Left hindlimb (tissue), 1 donor: ENCODE measurements around the gene EWSR1.
"Not testable (repeated sequence)": the region's sequence is repeated elsewhere in the genome, so short reads cannot be mapped to it uniquely, and the experiment has no call there.

Experiments
- DNase-seq: peaks from one replicate; pipeline ENCODE4 v3.0.0-alpha.2; 2018

EWSR1 gene, protein sequence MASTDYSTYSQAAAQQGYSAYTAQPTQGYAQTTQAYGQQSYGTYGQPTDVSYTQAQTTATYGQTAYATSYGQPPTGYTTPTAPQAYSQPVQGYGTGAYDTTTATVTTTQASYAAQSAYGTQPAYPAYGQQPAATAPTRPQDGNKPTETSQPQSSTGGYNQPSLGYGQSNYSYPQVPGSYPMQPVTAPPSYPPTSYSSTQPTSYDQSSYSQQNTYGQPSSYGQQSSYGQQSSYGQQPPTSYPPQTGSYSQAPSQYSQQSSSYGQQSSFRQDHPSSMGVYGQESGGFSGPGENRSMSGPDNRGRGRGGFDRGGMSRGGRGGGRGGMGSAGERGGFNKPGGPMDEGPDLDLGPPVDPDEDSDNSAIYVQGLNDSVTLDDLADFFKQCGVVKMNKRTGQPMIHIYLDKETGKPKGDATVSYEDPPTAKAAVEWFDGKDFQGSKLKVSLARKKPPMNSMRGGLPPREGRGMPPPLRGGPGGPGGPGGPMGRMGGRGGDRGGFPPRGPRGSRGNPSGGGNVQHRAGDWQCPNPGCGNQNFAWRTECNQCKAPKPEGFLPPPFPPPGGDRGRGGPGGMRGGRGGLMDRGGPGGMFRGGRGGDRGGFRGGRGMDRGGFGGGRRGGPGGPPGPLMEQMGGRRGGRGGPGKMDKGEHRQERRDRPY

DNA sequence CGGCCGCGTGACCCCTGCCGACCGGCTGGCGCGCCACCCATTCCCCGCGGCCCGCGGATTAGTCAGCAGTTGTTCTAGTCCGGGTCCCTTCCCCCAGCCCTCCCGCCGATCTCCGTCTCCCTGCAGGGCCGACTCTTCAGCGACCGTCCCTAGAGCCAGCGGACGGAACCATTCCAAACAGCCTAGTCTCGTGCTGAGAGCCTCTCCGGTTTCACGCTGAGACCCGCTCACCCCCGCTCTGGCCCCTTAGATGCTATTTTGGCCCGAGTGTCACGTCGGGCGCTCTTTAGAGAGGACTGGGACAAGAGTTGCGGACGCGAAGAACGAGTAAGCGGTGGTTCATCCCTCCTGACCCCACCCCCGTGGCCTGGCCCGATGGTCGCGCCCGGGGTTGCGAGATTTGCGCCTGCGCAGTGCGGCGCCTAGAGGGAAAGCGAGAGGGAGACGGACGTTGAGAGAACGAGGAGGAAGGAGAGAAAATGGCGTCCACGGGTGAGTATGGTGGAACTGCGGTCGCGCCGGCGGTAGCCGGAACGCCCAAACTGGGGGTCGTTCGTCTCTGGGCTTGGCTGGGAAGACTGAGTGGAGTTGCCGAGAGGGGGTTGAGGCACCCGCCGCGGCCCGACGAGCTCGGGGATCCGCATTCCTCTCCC lies at the start of gene EWSR1, which contains the start of gene RHBDD3:
Gene EWSR1, plus strand, starts transcription at position 411 of the 653 bp plus-strand sequence. Its CDS starts 69 bp downstream, at position 480.
Gene RHBDD3, minus strand, starts transcription at position 124 of the 653 bp plus-strand sequence. CDS start 2,355 bp downstream, outside the sequence.
- peak; percentile 96 for DNase-seq

DNA sequence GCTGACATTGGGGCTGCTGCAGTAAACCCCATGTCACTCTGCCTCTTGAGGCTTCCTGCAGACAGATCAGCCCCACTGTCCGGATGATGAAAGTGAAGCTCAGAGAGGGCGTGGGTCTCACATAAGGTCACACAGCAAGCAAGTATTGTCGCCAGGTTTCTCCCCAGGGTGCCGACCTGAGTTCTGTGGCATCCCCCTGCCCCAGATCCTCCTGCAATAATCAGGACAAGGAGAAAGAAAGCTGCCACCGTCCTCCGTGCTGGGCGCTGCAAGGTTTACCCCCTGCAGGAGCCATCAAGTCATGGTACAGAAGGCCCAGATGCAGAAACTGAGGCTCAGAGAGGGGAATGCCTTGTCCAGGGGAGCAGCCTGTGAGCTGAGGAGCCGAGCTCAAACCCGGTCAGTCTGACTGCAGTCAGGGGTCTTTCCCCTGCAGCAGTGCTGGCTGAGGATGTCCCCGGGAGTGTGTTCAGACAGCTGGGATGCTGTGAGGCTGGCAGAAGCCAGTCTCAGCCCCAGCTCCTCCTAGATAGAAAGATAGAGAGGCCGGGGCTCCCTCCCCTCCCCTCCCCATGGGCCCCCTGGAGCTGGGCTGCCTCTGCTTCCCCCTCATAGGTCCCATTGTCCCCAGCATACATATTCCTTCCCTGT lies 49.2 kb upstream of the EWSR1 start:
- no peak for DNase-seq

DNA sequence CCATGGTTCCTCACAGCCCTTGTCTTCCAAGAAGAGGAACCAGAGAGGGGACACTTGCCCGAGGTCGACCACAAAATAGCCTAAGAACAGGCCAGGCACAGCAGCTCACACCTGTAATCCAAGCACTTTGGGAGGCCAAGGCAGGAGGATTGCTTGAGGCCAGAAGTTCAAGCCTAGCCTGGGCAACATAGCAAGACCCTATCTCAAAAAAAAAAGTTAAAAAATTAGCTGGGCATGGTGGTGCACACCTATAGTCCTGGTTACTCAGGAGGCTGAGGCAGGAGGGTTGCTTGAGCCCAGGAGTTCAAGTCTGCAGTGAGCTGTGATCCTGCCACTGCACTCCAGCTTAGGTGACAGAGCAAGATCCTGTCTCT lies 48.7 kb upstream of the EWSR1 start:
- not testable (repeated sequence) for DNase-seq

DNA sequence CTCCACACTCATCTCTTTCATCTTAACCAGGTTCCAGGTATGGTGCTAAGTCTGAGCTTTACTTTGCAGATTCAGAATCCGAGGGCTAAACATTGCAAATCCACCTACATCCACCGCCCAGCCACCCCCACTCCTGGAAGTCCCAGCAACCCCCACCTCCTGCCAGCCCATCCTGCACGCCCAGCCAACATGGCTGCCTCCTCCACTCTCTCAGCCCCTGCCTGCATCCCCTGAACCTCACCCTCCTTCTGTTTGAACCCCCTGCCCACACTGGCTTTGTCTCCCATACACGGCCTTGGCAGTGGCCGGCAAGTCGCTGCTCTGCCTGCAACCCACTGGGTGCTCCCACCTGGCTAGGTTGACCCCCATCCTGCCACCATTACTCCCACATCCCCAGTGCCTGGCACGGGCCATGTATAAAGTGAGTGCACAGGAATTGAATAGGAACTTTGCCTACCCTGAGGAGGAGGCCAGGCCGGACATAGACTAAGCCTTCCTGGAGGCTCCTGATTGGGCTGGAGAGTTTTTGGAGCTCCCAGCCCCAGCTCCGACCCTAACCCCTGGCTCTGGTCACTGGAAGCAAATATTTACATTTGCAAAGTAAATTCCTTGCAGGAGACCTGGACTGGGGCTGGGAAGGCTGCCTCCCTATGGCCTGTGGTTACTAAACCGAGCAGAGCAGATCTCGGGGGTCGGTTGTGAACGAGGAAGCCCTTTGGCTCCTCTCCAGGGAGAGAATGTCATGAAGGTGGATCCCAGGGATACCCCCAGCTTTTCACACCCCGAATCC lies 48.0 kb upstream of the EWSR1 start:
- no peak for DNase-seq

DNA sequence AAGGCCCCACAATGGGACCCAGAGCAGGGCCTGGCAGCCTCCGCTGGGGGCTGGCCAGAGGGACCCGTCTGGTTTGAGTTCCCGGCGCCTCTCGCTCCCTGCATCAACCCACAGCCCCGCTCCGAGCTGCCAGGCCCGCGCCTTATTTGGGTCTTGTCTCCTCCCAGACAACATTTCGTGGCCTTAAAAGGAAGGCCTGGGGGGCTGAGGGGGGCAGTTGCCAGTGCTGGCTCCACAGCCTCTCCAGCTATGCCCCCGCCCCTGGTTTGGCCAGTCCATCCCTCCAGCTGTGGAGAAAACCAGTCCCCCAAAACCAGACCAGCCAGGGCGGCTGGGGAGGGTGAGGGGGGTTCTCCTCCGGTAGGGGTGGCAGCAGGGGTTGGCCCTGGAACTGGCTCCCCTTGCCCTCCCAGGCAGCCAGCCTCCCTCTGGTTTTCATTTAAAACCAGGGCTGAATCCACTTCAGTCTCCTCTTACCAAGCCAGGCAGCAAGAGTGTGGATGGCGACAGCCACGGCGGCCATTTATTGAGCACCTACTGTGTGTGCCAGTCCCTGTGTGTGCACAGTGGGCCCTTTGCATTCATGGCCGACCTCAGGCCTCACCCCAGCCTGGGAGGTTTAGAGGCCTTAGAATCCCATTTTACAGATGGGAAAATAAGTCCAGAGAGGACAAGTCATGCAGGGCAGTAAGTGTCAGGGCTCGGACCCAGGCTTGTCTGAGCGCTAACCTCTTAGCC lies 43.8 kb upstream of the EWSR1 start:
- DNase-seq: peak; percentile 83

DNA sequence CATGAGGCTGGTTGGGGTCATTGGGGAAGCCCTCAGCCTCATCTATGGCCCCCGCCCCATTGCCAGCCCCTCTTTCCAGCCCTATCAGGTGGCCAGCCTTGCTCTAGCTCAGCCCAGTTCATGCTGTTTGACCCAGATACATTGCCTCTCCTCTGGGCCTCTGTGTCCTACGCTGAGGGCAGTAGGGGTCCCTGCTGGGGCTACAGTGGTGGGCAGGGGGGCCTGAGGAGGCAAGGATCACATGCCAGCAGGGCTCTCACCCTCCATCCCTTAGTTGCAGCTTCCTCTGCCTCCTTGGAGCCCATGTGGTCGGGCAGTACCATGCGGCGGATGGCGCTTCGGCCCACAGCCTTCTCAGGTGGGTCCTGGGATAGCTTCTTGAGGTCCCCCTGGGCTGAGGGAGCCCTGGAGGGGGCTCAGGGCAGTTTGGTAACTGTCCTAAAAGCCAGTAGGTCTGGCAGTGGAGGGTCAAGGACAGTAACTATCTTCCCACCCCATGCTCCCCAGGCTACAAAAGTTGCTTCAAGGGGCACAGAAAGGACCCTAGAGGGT lies 43.1 kb upstream of the EWSR1 start:
- no peak for DNase-seq

DNA sequence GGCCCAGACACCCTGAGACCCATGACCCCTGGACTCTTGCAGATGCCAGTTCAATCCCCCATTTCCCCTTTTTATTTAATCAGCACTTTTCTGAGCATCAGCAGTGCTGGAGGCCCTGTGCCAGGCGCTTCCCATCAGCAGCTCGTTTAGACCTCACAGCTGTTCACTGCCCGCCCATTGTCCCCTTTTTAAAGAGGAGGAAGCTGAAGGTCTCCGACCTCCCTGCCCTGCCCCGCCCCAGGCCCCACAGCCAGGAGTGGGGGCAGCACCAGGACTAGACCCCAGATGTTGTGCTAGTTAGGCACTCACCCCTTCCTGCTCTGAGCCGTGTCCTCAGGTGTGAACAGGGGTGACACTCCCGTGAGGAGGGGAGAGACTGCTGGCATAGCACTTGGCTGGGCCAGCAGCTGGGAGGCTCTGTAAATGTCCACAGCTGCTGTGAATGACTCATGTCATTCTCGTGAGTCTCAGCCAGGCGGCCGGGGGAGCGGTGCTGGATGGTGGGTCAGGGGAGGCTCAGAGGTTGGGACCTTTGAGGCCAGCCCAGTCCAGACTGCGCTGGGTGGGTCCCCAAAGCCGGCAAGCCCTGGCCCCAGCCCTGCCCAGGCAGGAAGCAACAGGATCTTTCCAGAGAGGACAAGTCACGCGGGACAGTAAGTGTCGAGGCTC lies 42.5 kb upstream of the EWSR1 start:
- DNase-seq: peak; percentile 72

DNA sequence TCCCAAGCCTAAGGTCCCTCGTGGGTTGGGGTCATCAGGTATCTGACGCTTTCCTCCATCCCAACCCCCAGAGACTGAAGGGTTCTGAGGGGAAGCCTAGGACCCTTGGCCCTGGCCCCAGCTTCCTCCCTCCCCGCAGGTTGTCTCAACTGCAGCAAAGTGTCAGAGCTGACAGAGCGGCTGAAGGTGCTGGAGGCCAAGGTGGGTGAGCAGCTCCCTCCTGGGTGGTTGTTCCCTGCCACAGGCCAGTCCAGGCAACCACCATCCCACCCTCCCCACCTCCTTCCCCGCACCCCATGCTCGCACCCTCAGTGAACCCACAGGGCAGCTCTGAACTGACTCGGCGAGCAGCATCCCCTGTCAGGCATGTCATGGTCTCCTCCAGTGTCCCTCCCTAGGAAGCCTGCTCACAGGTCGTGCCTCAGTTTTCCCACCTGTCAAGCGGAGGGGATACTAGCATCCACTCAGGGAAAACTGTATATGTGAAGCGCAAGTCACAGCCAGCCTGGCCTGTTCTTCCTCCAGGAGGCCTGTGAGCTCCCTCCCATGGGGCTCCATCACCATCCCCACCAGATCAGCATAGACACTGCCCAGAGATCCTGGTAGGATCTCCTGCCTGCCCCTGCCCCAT lies 41.6 kb upstream of the EWSR1 start:
- DNase-seq: no peak

DNA sequence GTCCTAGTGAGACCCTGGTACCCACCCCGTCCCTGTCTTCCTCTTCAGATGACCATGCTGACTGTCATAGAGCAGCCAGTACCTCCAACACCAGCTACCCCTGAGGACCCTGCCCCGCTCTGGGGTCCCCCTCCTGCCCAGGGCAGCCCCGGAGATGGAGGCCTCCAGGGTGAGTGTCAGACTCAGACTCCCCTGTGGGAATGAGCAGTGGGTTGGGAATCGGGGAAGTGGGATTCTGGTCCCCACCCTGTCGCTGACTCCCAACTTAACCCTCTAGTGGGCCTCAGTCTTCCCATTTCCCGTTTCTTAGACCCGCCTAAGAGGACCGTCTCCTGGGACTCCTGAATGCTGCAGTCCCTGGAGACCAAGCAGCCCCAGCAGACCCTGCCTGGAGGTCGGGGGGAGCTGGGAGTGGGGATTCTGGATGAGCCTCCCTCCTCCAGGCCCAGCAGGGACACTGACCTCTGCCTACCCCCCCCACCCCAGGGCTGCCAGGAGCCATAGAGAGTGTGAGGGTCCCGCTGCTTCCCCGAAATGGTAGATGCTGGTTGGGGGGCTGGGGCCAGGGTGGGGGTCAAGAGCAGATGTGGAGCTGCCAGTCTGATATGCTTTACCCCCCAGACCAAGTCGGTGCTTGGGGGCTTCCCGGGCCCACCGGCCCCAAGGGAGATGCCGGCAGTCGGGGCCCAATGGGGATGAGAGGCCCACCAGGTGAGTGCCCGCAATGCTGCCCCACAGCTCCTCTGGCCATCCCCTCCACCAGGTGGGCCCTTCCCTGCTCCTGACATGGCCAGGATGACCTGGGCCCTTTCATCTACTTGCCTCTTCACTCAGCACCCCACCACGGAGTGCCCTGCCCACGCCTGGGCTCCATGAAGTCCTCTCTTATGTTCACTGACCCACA lies 36.8 kb upstream of the EWSR1 start:
- DNase-seq: no peak

DNA sequence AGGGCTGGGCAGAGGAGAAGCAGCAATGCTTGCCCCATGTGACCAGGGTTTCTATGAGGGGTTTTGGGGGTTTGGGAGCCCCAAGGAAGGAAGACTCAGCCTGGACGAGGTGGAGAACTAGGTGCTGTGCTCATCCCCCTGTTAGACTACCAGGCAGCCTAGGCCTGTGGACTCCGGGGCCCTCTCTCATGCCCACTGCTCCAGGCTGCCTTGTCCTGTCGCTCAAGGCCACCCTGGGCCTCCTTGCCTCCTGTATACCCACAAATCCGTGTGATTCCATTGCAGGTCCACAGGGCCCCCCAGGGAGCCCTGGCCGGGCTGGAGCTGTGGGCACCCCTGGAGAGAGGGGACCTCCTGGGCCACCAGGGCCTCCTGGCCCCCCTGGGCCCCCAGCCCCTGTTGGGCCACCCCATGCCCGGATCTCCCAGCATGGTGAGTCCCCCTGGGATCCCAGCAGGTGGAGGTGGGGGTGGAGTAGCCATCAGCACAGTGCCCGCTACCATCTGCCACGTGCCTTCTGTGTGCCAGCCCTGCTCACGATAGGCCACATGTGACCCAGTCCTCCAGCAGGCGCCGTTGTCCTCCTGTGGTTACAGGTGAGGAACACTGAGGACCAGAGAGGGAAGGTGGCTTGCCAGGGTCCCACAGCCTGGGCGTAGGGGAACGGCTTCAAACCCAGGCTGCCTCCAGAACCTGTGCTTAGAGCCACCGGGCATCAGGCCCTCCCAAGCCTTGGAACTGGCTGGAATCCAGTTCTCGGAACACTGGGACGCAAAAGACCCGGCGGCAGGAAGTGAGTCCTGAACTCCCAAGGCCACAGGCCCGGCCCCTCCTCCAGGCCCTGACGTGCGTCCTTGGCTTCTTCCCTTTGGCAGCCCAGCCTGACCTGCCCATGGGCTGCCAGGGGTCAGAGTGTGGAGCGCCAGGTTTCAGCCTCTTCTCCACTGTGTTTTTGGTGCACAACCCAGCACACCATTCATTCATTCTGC lies 35.8 kb upstream of the EWSR1 start:
- no peak for DNase-seq

DNA sequence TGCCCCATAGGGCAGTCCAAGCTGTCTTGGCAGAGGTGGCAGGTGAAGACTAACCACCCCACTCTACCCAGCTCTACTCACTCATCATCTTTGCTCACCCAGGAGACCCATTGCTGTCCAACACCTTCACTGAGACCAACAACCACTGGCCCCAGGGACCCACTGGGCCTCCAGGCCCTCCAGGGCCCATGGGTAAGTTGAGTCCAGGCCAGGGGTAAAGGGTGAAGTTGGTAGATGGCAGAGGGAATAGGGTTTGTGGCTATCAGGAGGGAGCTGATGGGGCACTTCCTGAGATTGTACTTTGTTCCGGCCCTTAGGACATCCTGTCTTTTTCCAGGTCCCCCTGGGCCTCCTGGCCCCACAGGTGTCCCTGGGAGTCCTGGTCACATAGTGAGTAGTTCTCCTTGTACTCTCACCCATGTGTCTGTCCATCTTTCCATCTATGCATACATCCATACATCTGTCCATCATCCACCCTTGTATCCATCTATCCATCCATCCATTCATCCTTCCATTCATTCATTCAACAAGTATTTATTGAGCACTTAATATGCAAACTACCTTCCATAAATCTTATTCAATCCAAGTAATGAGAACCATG lies 34.7 kb upstream of the EWSR1 start:
- no peak for DNase-seq

DNA sequence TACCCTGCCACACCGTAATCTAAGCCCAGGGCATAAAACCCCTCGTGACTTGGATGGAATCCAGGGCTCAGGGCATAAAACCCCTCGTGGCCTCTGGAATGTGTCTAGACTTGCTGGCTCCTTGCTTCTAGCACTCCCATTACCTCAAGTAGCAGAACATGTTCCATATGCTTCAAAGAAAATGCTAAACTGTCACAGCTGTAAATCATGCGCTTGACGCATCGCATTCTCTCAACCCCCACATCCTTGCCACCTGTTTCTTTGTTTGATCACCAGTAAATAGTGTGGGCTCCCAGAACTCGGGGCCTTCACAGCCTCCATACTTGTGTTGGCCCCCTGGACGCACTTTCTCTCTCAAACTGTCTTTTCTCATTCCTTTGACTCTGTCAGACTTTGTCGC lies 27.6 kb upstream of the EWSR1 start:
- not testable (repeated sequence) for DNase-seq

DNA sequence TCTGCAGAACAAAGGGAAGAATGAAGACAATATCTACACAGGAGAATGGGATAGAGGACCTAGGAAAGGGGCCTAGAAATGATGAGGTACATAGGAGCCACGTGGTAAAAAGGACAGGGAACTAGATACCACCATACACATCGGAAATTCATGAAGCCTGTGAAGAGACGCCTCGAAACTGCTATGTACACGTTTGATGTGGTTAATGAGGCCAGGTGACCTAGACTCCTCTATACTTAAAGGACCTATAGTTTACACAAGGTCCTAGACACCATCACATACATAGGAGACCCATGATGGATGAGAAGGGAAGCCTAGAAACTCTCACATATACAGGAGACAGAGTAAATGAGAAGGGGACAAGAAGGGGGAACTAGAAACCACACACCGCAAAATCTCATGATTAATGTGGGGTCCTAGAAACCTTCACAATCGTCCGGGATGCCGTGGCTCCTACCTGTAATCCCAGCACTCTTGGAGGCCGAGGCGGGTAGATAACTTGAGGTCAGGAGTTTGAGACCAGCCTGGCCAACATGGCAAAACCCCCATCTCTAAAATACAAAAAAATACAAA lies 24.1 kb upstream of the EWSR1 start:
- DNase-seq: no peak

DNA sequence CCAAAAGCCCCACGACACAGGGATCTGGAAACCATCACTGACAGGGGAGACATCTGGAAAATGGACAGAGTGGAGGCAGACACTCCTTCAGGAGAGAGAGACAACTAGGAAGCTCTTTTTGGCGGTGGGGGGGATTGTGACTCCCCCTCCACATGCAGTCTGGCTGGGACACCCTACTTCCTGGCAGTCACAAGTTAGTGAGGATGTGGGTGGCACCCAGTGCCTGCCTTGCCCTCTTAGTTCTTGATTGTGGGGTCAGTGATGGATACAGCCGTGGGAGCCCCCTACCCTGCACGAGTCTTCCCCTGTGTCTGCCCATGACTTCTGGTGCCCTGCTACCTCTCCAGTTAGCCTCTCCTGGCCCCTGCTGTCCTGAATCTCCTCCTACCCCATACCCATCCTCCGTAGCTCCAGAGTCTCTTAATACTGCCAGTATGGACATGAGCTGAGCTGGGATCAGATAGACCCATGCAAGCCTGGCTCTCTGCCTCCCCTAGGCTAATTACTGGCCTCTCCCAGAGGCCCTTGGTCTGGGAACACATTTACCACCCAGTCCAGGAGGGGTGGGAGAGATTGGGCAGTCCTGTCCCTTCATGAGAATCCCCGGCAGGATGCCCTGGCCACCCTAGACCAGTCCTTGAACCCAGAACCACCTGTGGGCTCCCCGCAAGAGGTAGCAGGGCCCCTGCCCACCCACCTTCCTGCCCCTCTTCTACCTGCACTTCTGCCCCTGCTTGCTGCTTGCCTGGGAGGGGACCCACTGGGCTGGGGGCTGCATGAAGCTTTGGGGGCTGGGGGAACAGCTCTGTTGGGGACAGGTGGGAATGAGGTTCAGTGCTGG lies 23.1 kb upstream of the EWSR1 start:
- DNase-seq: no peak

DNA sequence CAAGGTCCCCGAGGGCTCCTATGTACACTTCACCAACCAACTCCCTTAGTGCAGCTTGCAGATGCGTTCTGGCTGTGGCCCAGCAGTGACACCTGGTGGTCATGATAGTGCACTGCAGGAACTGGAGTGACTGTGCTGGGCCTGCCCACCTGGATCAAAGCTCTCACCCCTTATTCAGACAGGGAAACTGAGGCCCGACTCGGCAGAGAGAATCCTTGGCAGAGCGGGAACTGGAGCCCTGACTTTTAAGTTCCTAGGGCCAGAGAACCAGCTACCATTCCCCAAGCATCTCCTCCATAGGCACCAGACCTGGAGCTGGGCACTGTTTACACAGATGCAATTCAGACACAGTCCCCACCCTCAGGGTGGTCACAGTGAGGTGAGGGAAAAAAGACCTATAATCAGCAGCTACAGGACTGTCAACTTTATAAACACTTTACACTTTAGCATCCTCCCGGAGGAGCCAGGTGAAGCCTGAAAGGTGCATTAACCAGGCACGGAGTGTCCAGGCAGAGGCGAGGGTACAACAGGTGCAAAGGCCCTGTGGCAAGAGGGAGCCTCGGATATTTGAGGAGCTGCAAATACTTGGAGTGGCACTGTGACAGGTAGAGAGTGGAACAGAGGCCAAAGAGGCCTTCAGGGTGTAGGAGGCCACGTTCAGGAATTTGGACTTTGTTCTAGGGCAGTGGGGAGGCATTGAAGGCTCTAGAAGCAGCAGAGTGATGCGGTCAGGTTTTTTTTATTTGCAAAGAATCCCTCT lies 22.3 kb upstream of the EWSR1 start:
- peak; percentile 74 for DNase-seq
